Colonic mucosa (tissue), 4 donors: ENCODE results near the gene FHIP2A. TPM values are rescaled to one million over a fixed set of nuclear protein-coding genes. Genes with fewer than 3 reads are reported as not detected.
"Not testable (repeated sequence)": the region's sequence is repeated elsewhere in the genome, so short reads cannot be mapped to it uniquely, and the experiment has no call there.

Experiments
- DNase-seq: peaks from one replicate; pipeline ENCODE4 v3.0.0-alpha.2; 2020
- H3K27ac ChIP-seq: fragments of 200-600 bp; one replicate; pipeline ENCODE4 v1.8.0; 2021
- H3K27me3 ChIP-seq: fragments of 200-600 bp; one replicate; pipeline ENCODE4 v1.8.0; 2021
- H3K36me3 ChIP-seq: fragments of 200-600 bp; one replicate; pipeline ENCODE4 v1.8.0; 2021
- H3K4me1 ChIP-seq: fragments of 200-600 bp; one replicate; pipeline ENCODE4 v1.8.0; 2021; ENCODE audit warnings: mild to moderate bottlenecking
- H3K4me3 ChIP-seq: fragments of 200-600 bp; one replicate; pipeline ENCODE4 v1.8.0; 2021
- H3K9ac ChIP-seq, 2 donors: one replicate each; pipeline ENCODE4 v1.7.0; 2013; ENCODE audit warnings: control low read depth in 2 of 2, low read depth in 2 of 2, low read length in 2 of 2
- H3K9me3 ChIP-seq: fragments of 200-600 bp; one replicate; pipeline ENCODE4 v1.8.0; 2021
- CTCF ChIP-seq: fragments of 200-600 bp; IDR thresholded peaks from one replicate; pipeline ENCODE4 v1.8.0; 2022; ENCODE audit warnings: antibody characterized with exemption, mild to moderate bottlenecking
- intact Hi-C: fragments of 100-400 bp; cut with DNase I; formaldehyde crosslinking; loops from one replicate; pipeline ENCODE4 v1.14.1; 2022
- total RNA-seq, 2 donors: library from RNA; stranded (reverse); fragmentation: NEBNext Ultra II Directional in 1 of 2; extraction: Animal tissue kit (Norgen Biotek cat#: 25700) in 1 of 2; gene quantifications; one replicate each; pipeline ENCODE4 v1.2.1, GENCODE V29; 2021
- donor health status: healthy.
- donor health status: DM: no; HTN: no; CAD: no.
- donor health status: DM: no; HTN: no; CAD: no.

Gene FHIP2A
- total RNA-seq, 2 donors from 2014 or later: 11.3 to 16.6 TPM

GRCh38 chr10:114839901-114840300 lies 18.3 kb downstream of the FHIP2A start:
- no peak overlapping the region for H3K9ac ChIP-seq
- no peak overlapping the region for H3K4me3 ChIP-seq
- no peak for DNase-seq
- H3K27ac ChIP-seq: no peak overlapping the region
- no peaks in the 10 kb centered on the region for H3K9me3 ChIP-seq
- H3K27me3 ChIP-seq: no peaks in the 10 kb centered on the region
- no peaks in the 10 kb centered on the region for H3K4me1 ChIP-seq
- TF ChIP-seq CTCF: no peak
- H3K36me3 ChIP-seq: no peaks in the 10 kb centered on the region
- intact Hi-C loops: no loop called here

- TF ChIP-seq CTCF: no peak
- DNase-seq: no peak
- no peaks in the 10 kb centered on the region for H3K9me3 ChIP-seq
- no peak overlapping the region for H3K9ac ChIP-seq
- H3K27ac ChIP-seq: no peak overlapping the region
- peaks cover 17% of the 10 kb centered on the region for H3K36me3 ChIP-seq
- no peak overlapping the region for H3K4me3 ChIP-seq
- intact Hi-C loops: no loop called here
- H3K4me1 ChIP-seq: no peaks in the 10 kb centered on the region
- H3K27me3 ChIP-seq: no peaks in the 10 kb centered on the region
Observed at GRCh38 chr10:114845978-114846693, 24.6 kb downstream of the FHIP2A start.

GRCh38 chr10:114847517-114847916 lies 25.9 kb downstream of the FHIP2A start:
- H3K27me3 ChIP-seq, H3K9me3 ChIP-seq, H3K9ac ChIP-seq, intact Hi-C loops, H3K4me3 ChIP-seq, H3K27ac ChIP-seq, DNase-seq, H3K4me1 ChIP-seq: not testable (repeated sequence)
- H3K36me3 ChIP-seq: peaks cover 17% of the 10 kb centered on the region

- Histone ChIP-seq H3K27me3 (no peaks in the 10 kb centered on the region), H3K4me1 (no peaks in the 10 kb centered on the region), H3K9me3 (no peaks in the 10 kb centered on the region), H3K36me3 (peaks cover 17% of the 10 kb centered on the region), H3K4me3 (no peak overlapping the region), H3K9ac (no peak overlapping the region), H3K27ac (no peak overlapping the region)
- DNase-seq: no peak
- intact Hi-C loops: no loop called here
- TF ChIP-seq CTCF: no peak
Observed at GRCh38 chr10:114849674-114850073, 28.1 kb downstream of the FHIP2A start.

GRCh38 chr10:114850126-114850525 lies 28.5 kb downstream of the FHIP2A start:
- Histone ChIP-seq H3K4me3 (no peak overlapping the region), H3K9ac (no peak overlapping the region), H3K27me3 (no peaks in the 10 kb centered on the region), H3K27ac (no peak overlapping the region), H3K9me3 (no peaks in the 10 kb centered on the region), H3K4me1 (no peaks in the 10 kb centered on the region), H3K36me3 (peaks cover 17% of the 10 kb centered on the region)
- no peak for DNase-seq
- TF ChIP-seq CTCF: no peak
- intact Hi-C loops: no loop called here

GRCh38 chr10:114851336-114851735 lies 29.8 kb downstream of the FHIP2A start:
- intact Hi-C loops: no loop called here
- Histone ChIP-seq H3K9me3 (no peaks in the 10 kb centered on the region), H3K4me1 (no peaks in the 10 kb centered on the region), H3K36me3 (peaks cover 9% of the 10 kb centered on the region), H3K9ac (no peak overlapping the region), H3K27me3 (no peaks in the 10 kb centered on the region), H3K4me3 (no peak overlapping the region), H3K27ac (no peak overlapping the region)
- TF ChIP-seq CTCF: no peak
- DNase-seq: no peak
